NB4 (cell line): ENCODE measurements around the gene NANOGP8.

Source experiments
- DNase-seq: peaks from one replicate; pipeline ENCODE4 v3.0.0; 2010; ENCODE audit warnings: low read depth
- H3K4me3 ChIP-seq: one replicate; pipeline ENCODE4 v1.5.1; 2011; ENCODE audit warnings: mild to moderate bottlenecking, low read depth, low read length, moderate library complexity
- MYC ChIP-seq: IDR thresholded peaks from 2 replicates; pipeline ENCODE4 v1.6.1; 2011; ENCODE audit warnings: low read depth, low read length
- POLR2A ChIP-seq: IDR thresholded peaks from 2 replicates; pipeline ENCODE4 v1.6.1; 2011; ENCODE audit warnings: mild to moderate bottlenecking; ENCODE audit not compliant: insufficient read length; ENCODE audit errors: extremely low read depth
- TF ChIP-seq, protein P1 (sequence below): IDR thresholded peaks from one replicate; pipeline ENCODE4 v1.5.1; 2012; ENCODE audit warnings: low read depth, low read length
- TF ChIP-seq, protein P2 (sequence below): IDR thresholded peaks from 2 replicates; pipeline ENCODE4 v1.6.1; 2011; ENCODE audit warnings: low read depth, low read length

The NANOGP8 gene

DNA sequence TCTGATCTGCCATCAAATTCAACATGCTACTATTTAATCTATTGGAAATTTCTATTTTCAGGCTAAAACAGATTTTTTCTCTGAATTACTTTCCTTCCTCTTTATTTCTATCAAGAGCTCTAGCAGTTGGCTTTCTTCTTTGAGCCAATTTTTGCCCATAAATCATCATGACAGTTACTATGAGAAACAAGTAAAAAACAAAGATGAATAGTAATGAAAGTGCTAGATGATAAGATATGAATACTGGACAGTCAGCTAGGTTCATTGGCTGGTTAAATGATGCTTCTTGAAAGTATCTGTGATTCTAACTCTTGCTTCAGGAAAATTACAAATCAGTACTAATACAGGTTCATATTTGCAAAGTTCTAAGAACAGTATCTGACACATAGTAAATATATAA, 38.6 kb upstream of the NANOGP8 start:
- DNase-seq, result no peak
- no peak overlapping the region for H3K4me3 ChIP-seq
- no peak for TF ChIP-seq MYC
- TF ChIP-seq, protein P1, sequence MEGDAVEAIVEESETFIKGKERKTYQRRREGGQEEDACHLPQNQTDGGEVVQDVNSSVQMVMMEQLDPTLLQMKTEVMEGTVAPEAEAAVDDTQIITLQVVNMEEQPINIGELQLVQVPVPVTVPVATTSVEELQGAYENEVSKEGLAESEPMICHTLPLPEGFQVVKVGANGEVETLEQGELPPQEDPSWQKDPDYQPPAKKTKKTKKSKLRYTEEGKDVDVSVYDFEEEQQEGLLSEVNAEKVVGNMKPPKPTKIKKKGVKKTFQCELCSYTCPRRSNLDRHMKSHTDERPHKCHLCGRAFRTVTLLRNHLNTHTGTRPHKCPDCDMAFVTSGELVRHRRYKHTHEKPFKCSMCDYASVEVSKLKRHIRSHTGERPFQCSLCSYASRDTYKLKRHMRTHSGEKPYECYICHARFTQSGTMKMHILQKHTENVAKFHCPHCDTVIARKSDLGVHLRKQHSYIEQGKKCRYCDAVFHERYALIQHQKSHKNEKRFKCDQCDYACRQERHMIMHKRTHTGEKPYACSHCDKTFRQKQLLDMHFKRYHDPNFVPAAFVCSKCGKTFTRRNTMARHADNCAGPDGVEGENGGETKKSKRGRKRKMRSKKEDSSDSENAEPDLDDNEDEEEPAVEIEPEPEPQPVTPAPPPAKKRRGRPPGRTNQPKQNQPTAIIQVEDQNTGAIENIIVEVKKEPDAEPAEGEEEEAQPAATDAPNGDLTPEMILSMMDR, result no peak
- TF ChIP-seq, protein P2, sequence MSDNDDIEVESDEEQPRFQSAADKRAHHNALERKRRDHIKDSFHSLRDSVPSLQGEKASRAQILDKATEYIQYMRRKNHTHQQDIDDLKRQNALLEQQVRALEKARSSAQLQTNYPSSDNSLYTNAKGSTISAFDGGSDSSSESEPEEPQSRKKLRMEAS, result no peak
- TF ChIP-seq POLR2A, result no peak

DNA sequence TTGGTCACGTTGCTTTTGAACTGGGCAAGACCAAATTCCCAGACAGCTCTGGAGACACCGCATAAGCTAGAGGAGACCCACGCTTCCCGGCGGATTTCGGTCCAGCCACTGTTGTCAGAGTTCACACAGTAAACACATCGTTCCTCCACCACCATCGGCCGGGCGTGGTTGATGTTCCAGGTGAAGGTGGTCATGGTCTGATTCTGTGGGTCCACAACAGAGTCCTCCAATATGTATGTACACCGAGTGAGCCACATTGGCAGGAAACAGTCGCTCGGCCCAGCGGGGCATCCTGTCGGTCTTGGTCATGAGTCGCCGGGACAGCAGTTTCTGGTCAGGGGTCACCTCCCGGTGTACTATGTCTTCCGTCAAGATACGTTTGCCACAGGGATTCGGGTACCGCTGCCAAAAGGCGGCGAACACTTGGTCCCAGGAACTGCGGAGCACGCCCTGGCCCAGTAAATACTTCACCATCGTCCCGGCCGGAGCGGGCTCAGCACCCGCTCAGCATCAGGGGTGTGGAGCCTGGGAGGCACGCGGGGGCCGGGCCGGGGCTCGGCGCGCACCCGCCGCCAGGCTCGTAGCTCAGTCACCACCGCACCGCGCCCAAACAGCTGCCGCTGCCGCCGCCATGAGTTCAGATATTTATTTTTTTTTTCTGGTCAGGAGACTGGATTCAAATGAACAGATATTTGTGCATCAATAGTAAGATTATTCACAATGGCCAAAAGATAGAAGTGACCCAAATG, 36.7 kb upstream of the NANOGP8 start:
- H3K4me3 ChIP-seq, result no peak overlapping the region
- TF ChIP-seq, protein P2, result no peak
- TF ChIP-seq MYC (no peak), POLR2A (no peak)
- TF ChIP-seq, protein P1, result no peak
- DNase-seq, result no peak

DNA sequence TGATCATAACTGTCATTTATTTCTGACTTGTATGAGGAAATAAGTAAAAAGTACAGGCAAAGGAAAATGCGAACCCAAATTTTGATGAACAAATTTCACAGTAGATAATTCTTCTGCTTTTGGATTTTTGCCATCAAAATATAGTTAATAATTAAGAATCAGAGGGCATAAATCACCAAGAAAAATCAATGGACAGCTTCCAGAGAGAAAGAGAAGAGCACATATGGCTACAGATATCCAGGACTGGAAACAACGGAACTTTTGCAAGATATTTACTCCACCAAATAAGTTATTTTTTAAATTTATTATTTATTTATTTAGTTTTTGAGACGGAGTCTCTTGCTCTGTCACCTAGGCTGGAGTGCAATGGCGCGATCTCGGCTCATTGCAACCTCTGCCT, 35.1 kb upstream of the NANOGP8 start:
- no peak for DNase-seq
- H3K4me3 ChIP-seq, result no peak overlapping the region
- TF ChIP-seq MYC (no peak), POLR2A (no peak)
- TF ChIP-seq, protein P2, result no peak
- TF ChIP-seq, protein P1, result no peak

DNA sequence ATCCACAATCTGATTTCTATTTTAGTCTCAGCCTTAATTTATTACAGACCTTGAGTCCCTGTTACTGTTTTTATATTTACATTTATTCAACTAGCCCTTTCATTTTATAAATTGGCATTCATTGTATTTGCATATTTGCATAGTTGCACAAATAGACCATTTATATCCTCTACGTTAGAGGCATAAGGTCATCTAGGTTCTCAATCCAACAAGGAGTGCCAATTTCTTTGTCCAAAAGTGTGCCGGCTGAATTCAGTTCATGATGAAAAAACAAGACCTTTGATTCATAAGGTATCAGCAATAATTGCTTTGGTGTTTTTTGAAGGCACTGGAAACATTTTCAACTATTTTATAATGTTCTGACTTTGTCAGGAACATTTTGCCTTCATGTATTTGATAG, 33.9 kb upstream of the NANOGP8 start:
- no peak overlapping the region for H3K4me3 ChIP-seq
- TF ChIP-seq, protein P1, result no peak
- TF ChIP-seq, protein P2, result no peak
- TF ChIP-seq MYC (no peak), POLR2A (no peak)
- no peak for DNase-seq

DNA sequence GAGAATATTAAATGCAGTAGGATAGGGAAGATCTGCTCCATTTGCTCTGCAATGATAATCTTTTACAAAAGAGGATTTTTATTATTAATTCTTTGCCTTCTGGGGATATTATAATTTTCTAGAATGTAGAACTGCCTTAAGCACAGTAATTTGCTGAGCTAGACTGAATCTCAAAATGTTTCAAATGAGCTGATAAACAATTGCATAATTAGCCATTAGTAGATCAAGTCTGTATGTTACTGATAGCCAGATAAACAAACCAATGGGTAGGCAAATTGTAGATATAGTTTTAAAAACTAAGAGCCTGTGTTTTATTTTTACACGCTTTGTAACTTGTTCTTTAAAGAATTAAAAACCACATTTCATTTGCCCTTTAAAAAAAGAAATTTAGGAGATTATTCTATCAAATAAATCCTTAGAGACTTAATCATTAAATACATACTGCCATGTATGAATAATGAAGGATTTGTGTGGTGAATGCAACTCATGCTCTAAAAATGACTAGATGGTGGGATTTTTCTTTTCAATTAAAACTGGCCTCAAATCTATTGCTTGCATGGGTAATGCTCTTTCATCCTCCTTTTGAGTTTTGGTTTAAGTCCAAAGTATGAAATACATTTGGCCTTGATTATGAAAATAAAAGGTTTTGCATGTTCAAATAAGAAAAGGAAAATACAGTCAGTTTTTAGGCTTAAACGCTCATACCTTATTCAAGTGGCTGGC, 32.6 kb upstream of the NANOGP8 start:
- no peak overlapping the region for H3K4me3 ChIP-seq
- DNase-seq, result no peak
- TF ChIP-seq, protein P2, result no peak
- TF ChIP-seq MYC (no peak), POLR2A (no peak)
- TF ChIP-seq, protein P1, result no peak
